B cell (primary cell): ENCODE data around the gene CIZ1.

Source experiments
- EZH2 ChIP-seq: IDR thresholded peaks from 2 replicates; pipeline ENCODE4 v1.6.1; 2012; ENCODE audit warnings: borderline replicate concordance, low read depth, mild to moderate bottlenecking, moderate library complexity, low read length; ENCODE audit not compliant: insufficient read depth, poor library complexity, severe bottlenecking
- TF ChIP-seq, protein P1 (sequence below): fragments of 200-600 bp; IDR thresholded peaks from one replicate; pipeline ENCODE4 v1.8.0; 2022; ENCODE audit warnings: antibody characterized with exemption, mild to moderate bottlenecking

DNA sequence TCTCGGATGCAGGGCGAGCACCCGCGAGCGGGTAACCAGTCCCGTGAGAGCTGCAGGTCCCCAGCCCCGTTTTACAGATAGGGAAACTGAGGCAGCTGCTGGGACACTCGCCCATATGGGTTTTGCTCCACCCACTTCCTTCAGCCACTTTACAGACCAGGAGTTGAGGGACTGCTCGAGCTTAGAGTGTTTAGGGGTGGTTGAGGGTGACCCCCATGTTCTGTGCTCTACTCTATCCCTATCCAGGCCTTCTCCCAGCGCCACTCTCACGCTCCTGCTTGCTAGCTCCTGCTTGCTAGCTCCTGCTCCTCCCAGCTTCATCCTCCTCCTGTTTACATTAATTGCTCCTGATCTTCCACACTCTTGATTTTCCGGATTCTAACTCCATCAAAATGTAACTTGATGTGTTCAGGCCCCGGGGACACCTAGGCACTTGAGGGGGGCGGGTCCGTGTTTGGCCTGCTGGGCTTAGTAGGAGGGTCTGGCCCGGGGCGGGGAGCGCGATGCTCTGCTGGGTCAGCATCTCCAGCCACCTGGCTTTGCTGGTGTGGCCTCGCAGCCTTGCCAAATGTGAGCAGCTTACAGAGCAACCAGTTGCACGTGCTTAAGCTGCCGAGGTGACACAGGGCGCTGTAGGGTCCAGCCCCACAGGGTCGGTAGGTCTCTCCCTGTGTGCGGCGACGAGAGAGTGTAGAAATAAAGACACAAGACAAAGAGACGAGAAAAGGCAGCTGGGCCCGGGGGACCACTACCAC, 62.4 kb downstream of the CIZ1 start:
- TF ChIP-seq, protein P1, sequence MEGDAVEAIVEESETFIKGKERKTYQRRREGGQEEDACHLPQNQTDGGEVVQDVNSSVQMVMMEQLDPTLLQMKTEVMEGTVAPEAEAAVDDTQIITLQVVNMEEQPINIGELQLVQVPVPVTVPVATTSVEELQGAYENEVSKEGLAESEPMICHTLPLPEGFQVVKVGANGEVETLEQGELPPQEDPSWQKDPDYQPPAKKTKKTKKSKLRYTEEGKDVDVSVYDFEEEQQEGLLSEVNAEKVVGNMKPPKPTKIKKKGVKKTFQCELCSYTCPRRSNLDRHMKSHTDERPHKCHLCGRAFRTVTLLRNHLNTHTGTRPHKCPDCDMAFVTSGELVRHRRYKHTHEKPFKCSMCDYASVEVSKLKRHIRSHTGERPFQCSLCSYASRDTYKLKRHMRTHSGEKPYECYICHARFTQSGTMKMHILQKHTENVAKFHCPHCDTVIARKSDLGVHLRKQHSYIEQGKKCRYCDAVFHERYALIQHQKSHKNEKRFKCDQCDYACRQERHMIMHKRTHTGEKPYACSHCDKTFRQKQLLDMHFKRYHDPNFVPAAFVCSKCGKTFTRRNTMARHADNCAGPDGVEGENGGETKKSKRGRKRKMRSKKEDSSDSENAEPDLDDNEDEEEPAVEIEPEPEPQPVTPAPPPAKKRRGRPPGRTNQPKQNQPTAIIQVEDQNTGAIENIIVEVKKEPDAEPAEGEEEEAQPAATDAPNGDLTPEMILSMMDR, result no peak
- TF ChIP-seq EZH2, result no peak
